ENCODE data around the gene NPSR1. TPM values are rescaled to one million over a fixed set of nuclear protein-coding genes. Genes with fewer than 3 reads are reported as not detected.

NPSR1 gene
- total and polyA plus RNA-seq, 9 of the 15 experiments (the other 6 are each of a cell fraction or from before 2014, with no cell fraction given) = not detected

- Histone ChIP-seq H3K4me3 (no peak overlapping the region), H3K9ac (ENCODE audit: insufficient read depth in 1 of 2, low read depth in 2 of 2, low read length in 2 of 2) (no peak overlapping the region), H4K20me1 (replicated peaks; ENCODE audit: control insufficient read depth, insufficient read depth, low read length) (no peaks in the 10 kb centered on the region), H3K79me2 (ENCODE audit: control insufficient read depth, insufficient read depth, low read length) (no peaks in the 10 kb centered on the region), H3K9me1 (ENCODE audit: control insufficient read depth, insufficient read depth, low read length) (no peaks in the 10 kb centered on the region), H3K27ac (ENCODE audit: extremely low read depth, low read depth, low read length) (no peak overlapping the region), H3K36me3 (ENCODE audit: control insufficient read depth, insufficient read depth, low read length) (no peaks in the 10 kb centered on the region), H3K9me3 (replicated peaks; ENCODE audit: control insufficient read depth, insufficient read depth, low read depth, low read length) (no peaks in the 10 kb centered on the region), H3K4me2 (ENCODE audit: insufficient read depth, low read length) (no peak overlapping the region), H2AFZ (ENCODE audit: low read depth, low read length) (peak overlapping the region; percentile 62; the same call in 1 of the 2 replicates), H3K27me3 (ENCODE audit: control insufficient read depth in 2 of 2, insufficient read depth in 2 of 2, low read length in 2 of 2) (no peaks in the 10 kb centered on the region; a peak in 1 of 5 replicates), H3K4me1 (replicated peaks in 1 of 2; ENCODE audit: control insufficient read depth in 2 of 2, insufficient read depth in 2 of 2, low read length in 2 of 2) (no peaks in the 10 kb centered on the region)
- FAIRE-seq (no peak), ATAC-seq (peak; percentile 53), DNase-seq (ENCODE audit: extremely low read depth in 1 of 4, low spot score in 3 of 4) (no peak)
- CTCF ChIA-PET (ENCODE audit: low intra/inter-chr PET ratio) = no interaction called here
- whole genome bisulfite sequencing (ENCODE audit: insufficient coverage, low coverage, missing lambda C conversion rate) = 0% methylated on average over 2 of the region's 2 CpGs
- POLR2A ChIA-PET = interaction anchor here (0.7 kb wide), 1 partner anchor 9 kb away, joined by 3 read pairs; no protein-coding TSS in a partner anchor
- BruUV-seq (replicated peaks) = no TSS peak
- intact Hi-C loops (cut with micrococcal nuclease) (no loop called here), in situ Hi-C loops (cut with MboI) (no loop called here)
- TF ChIP-seq RFX7 (CRISPR knock-in tag; IDR thresholded peaks at IDR 0.05) (no peak), ZNF699 (CRISPR knock-in tag; IDR thresholded peaks at IDR 0.05; ENCODE audit: insufficient replicate concordance) (no peak)
Observed at GRCh38 chr7:34837801-34838201, 179.8 kb downstream of the NPSR1 start.

- WGBS (ENCODE audit: insufficient coverage, low coverage, missing lambda C conversion rate) = 15% methylated on average over 5 of the region's 5 CpGs
- H3K36me3 ChIP-seq (ENCODE audit: control insufficient read depth, insufficient read depth, low read length) = no peaks in the 10 kb centered on the region
- TF ChIP-seq ZNF639 (CRISPR knock-in tag; conservative IDR thresholded peaks at IDR 0.05 in 1 of 2, IDR thresholded peaks at IDR 0.05 in 1 of 2) (no peak), ADNP (tag; IDR thresholded peaks at IDR 0.05) (no peak), MCM3 (IDR thresholded peaks at IDR 0.05) (no peak)
- in situ Hi-C loops (cut with MboI) (no loop called here), intact Hi-C loops (cut with micrococcal nuclease) (no loop called here)
- ChIA-PET CTCF (ENCODE audit: low intra/inter-chr PET ratio) (no interaction called here), POLR2A (interaction anchor here (0.6 kb wide), 1 partner anchor 272 kb away, joined by 3 read pairs; no protein-coding TSS in a partner anchor)
- H3K4me1 ChIP-seq (replicated peaks in 1 of 2; ENCODE audit: control insufficient read depth in 2 of 2, insufficient read depth in 2 of 2, low read length in 2 of 2) = no peaks in the 10 kb centered on the region
- H4K20me1 ChIP-seq (replicated peaks; ENCODE audit: control insufficient read depth, insufficient read depth, low read length) = no peaks in the 10 kb centered on the region
- no TSS peak for BruUV-seq (replicated peaks)
- no peak overlapping the region for H3K27ac ChIP-seq (ENCODE audit: extremely low read depth, low read depth, low read length)
- H3K4me2 ChIP-seq (ENCODE audit: insufficient read depth, low read length) = no peak overlapping the region
- H3K27me3 ChIP-seq (ENCODE audit: control insufficient read depth in 2 of 2, insufficient read depth in 2 of 2, low read length in 2 of 2) = no peaks in the 10 kb centered on the region; a peak in 1 of 5 replicates
- no peak overlapping the region for H3K9ac ChIP-seq (ENCODE audit: insufficient read depth in 1 of 2, low read depth in 2 of 2, low read length in 2 of 2)
- H3K4me3 ChIP-seq = no peak overlapping the region
- FAIRE-seq = no peak
- H3K9me3 ChIP-seq (replicated peaks; ENCODE audit: control insufficient read depth, insufficient read depth, low read depth, low read length) = no peaks in the 10 kb centered on the region
- H2AFZ ChIP-seq (ENCODE audit: low read depth, low read length) = no peak overlapping the region; the same call in 1 of the 2 replicates
- H3K9me1 ChIP-seq (ENCODE audit: control insufficient read depth, insufficient read depth, low read length) = no peaks in the 10 kb centered on the region
- ATAC-seq = no peak
- DNase-seq (ENCODE audit: extremely low read depth in 1 of 4, low spot score in 3 of 4) = no peak
- H3K79me2 ChIP-seq (ENCODE audit: control insufficient read depth, insufficient read depth, low read length) = no peaks in the 10 kb centered on the region
Observed at GRCh38 chr7:34838329-34838728, 180.3 kb downstream of the NPSR1 start.

Data from K562 (cell line).